Measurements from ENCODE around the gene AP4S1.

Gene AP4S1

DNA sequence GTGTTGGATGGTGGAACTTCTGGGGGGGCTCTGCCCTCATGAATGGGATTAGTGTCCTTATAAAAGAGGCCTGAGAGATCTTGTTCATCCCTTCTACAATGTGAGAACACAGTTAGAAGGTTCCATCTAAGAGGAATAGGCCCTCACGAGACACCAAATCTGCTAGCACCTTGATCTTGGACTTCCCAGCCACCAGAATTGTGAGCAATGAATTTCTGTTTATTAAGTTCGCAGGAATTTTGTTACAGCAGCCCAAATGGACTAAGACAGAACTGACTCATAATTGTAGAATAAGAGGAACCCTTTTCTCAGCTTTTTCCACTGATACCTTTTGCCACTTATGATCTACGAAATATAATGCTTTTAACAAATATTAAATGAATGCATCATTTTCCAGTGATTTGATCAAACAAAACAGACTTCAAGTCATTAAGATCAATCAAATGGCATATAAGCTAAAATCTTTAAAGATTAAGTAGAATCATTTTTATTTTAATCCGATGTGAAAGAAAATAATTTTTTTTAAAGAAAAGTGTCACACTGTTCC is 113.9 kb downstream of the AP4S1 start:
- no peak for DNase-seq

DNA sequence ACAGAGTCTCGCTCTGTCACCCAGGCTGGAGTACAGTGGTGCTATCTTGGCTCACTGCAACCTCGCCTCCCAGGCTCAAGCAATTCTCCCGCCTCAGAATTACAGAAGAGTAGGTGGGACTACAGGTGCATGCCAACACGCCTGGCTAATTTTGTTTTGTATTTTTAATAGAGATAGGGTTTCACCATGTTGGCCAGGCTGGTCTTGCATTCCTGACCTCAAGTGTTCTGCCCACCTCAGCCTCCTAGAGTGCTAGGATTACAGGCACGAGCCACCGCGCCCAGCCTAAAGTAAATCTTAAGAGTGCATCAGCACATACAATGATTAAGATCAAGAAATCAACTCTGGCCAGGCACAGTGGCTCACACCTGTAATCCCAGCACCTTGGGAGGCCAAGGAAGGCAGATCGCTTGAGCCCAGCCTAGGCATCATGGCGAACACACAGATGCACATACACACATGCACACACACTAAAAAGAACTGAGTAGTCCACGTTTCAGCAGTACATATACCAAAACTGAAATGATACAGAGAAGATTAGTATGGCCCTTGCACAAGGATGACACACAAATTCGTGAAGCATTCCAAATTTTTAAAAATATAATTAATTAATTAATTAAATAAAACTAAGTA is 117.1 kb downstream of the AP4S1 start:
- no peak for DNase-seq
